Activated CD4-positive, alpha-beta memory T cell treated with anti-CD3 and anti-CD28 coated beads, Interleukin-2, amount 10 ng/mL, durations not matched to agents 7 days and 5 days (primary cell): ENCODE results near the gene RXRG. TPM values are rescaled to one million over a fixed set of nuclear protein-coding genes. Genes with fewer than 3 reads are reported as not detected.
"Not testable (repeated sequence)": the region's sequence is repeated elsewhere in the genome, so short reads cannot be mapped to it uniquely, and the experiment has no call there.

Source experiments
- CTCF ChIA-PET: fragments of 350-600 bp; sonication (Branson Sonifier 250); formaldehyde crosslinking; loops from one replicate; lab custom pipeline; 2021; ENCODE audit warnings: antibody characterized with exemption, inconsistent platforms; lab: Charles Lee
- POLR2A ChIA-PET: fragments of 350-600 bp; sonication (Branson Sonifier 250); formaldehyde crosslinking; loops from one replicate; lab custom pipeline; 2021; ENCODE audit warnings: antibody characterized with exemption; lab: Charles Lee
- DNase-seq: peaks from one replicate; pipeline ENCODE4 v3.0.0-alpha.2; 2020
- H3K27ac Mint-ChIP-seq: one replicate; pipeline ENCODE4 v1.8.0; 2021; ENCODE audit warnings: mild to moderate bottlenecking, mixed read lengths
- H3K27me3 Mint-ChIP-seq: one replicate; pipeline ENCODE4 v1.8.0; 2021; ENCODE audit warnings: mixed read lengths
- H3K36me3 Mint-ChIP-seq: one replicate; pipeline ENCODE4 v1.8.0; 2021; ENCODE audit warnings: low read depth, mixed read lengths
- H3K4me1 Mint-ChIP-seq: one replicate; pipeline ENCODE4 v1.8.0; 2021; ENCODE audit warnings: mixed read lengths
- H3K4me3 Mint-ChIP-seq: one replicate; pipeline ENCODE4 v1.8.0; 2021; ENCODE audit warnings: mild to moderate bottlenecking, mixed read lengths
- H3K9me3 Mint-ChIP-seq: one replicate; pipeline ENCODE4 v1.8.0; 2021; ENCODE audit warnings: mixed read lengths
- total RNA-seq, 2 experiments: library from RNA; stranded (reverse); gene quantifications; one replicate each; pipeline ENCODE4 v1.2.3, GENCODE V29; 2021

The RXRG gene
- total RNA-seq, 2 experiments from 2014 or later = not detected

- no peak overlapping the region for H3K4me3 Mint-ChIP-seq
- H3K27me3 Mint-ChIP-seq = peaks cover 24% of the 10 kb centered on the region
- CTCF ChIA-PET = no interaction called here
- H3K4me1 Mint-ChIP-seq = no peaks in the 10 kb centered on the region
- H3K27ac Mint-ChIP-seq = no peak overlapping the region
- H3K9me3 Mint-ChIP-seq = no peaks in the 10 kb centered on the region
- DNase-seq = no peak
- POLR2A ChIA-PET = no interaction called here
- no peaks in the 10 kb centered on the region for H3K36me3 Mint-ChIP-seq
Observed at GRCh38 chr1:165468253-165468652, 23.3 kb upstream of the RXRG start.

GRCh38 chr1:165467706-165468105, 22.8 kb upstream of the RXRG start:
- no peaks in the 10 kb centered on the region for H3K36me3 Mint-ChIP-seq
- POLR2A ChIA-PET = no interaction called here
- no peaks in the 10 kb centered on the region for H3K4me1 Mint-ChIP-seq
- H3K9me3 Mint-ChIP-seq = no peaks in the 10 kb centered on the region
- no peak overlapping the region for H3K4me3 Mint-ChIP-seq
- peaks cover 24% of the 10 kb centered on the region for H3K27me3 Mint-ChIP-seq
- H3K27ac Mint-ChIP-seq = no peak overlapping the region
- DNase-seq = no peak
- CTCF ChIA-PET = no interaction called here

- ChIA-PET CTCF (interaction anchor here (1.0 kb wide), 1 partner anchor 9 kb away, joined by 3 read pairs; no protein-coding TSS in a partner anchor), POLR2A (no interaction called here)
- Mint-ChIP-seq H3K27ac (no peak overlapping the region), H3K36me3 (no peaks in the 10 kb centered on the region), H3K4me3 (no peak overlapping the region), H3K9me3 (no peaks in the 10 kb centered on the region), H3K4me1 (no peaks in the 10 kb centered on the region), H3K27me3 (peaks cover 21% of the 10 kb centered on the region)
- no peak for DNase-seq
Observed at GRCh38 chr1:165463978-165464377, 19.1 kb upstream of the RXRG start.

GRCh38 chr1:165459683-165460082, 14.8 kb upstream of the RXRG start:
- DNase-seq, POLR2A ChIA-PET, H3K36me3 Mint-ChIP-seq, H3K9me3 Mint-ChIP-seq, H3K27ac Mint-ChIP-seq, H3K4me1 Mint-ChIP-seq, H3K4me3 Mint-ChIP-seq: not testable (repeated sequence)
- CTCF ChIA-PET = interaction anchor here (1.0 kb wide), 1 partner anchor 66 kb away, joined by 3 read pairs; no protein-coding TSS in a partner anchor
- peaks cover 28% of the 10 kb centered on the region for H3K27me3 Mint-ChIP-seq

GRCh38 chr1:165456861-165457260, 11.9 kb upstream of the RXRG start:
- CTCF ChIA-PET = no interaction called here
- H3K27me3 Mint-ChIP-seq = peaks cover 24% of the 10 kb centered on the region

GRCh38 chr1:165456114-165456513, 11.2 kb upstream of the RXRG start:
- CTCF ChIA-PET = interaction anchor here (0.6 kb wide), 1 partner anchor 26 kb away, joined by 3 read pairs; no protein-coding TSS in a partner anchor
- no peak overlapping the region for H3K4me3 Mint-ChIP-seq

More at GRCh38 chr1:165456861-165457260, 11.9 kb upstream of the RXRG start:
- H3K9me3 Mint-ChIP-seq = no peaks in the 10 kb centered on the region
- H3K4me1 Mint-ChIP-seq = no peaks in the 10 kb centered on the region
- no peaks in the 10 kb centered on the region for H3K36me3 Mint-ChIP-seq
- H3K27ac Mint-ChIP-seq = no peak overlapping the region
- no peak for DNase-seq
- POLR2A ChIA-PET = no interaction called here
- H3K4me3 Mint-ChIP-seq = no peak overlapping the region

GRCh38 chr1:165455111-165455510, 10.2 kb upstream of the RXRG start:
- peaks cover 28% of the 10 kb centered on the region for H3K27me3 Mint-ChIP-seq
- DNase-seq = no peak
- H3K9me3 Mint-ChIP-seq = no peaks in the 10 kb centered on the region
- no peak overlapping the region for H3K4me3 Mint-ChIP-seq
- no peaks in the 10 kb centered on the region for H3K36me3 Mint-ChIP-seq
- no peak overlapping the region for H3K27ac Mint-ChIP-seq
- H3K4me1 Mint-ChIP-seq = no peaks in the 10 kb centered on the region
- POLR2A ChIA-PET = no interaction called here
- CTCF ChIA-PET = no interaction called here

More at GRCh38 chr1:165456114-165456513, 11.2 kb upstream of the RXRG start:
- H3K27ac Mint-ChIP-seq = no peak overlapping the region
- H3K36me3 Mint-ChIP-seq = no peaks in the 10 kb centered on the region
- peaks cover 24% of the 10 kb centered on the region for H3K27me3 Mint-ChIP-seq
- H3K4me1 Mint-ChIP-seq = no peaks in the 10 kb centered on the region
- H3K9me3 Mint-ChIP-seq = no peaks in the 10 kb centered on the region
- DNase-seq = no peak
- POLR2A ChIA-PET = interaction anchor here (0.6 kb wide), 1 partner anchor 24 kb away, joined by 3 read pairs; no protein-coding TSS in a partner anchor

- Mint-ChIP-seq H3K4me1 (no peaks in the 10 kb centered on the region), H3K27me3 (peaks cover 27% of the 10 kb centered on the region), H3K36me3 (no peaks in the 10 kb centered on the region), H3K4me3 (no peak overlapping the region), H3K9me3 (no peaks in the 10 kb centered on the region), H3K27ac (no peak overlapping the region)
- DNase-seq = no peak
- POLR2A ChIA-PET = no interaction called here
- CTCF ChIA-PET = no interaction called here
Observed at GRCh38 chr1:165454091-165454610, 9.2 kb upstream of the RXRG start.

- H3K27me3 Mint-ChIP-seq = peaks cover 33% of the 10 kb centered on the region
- CTCF ChIA-PET = no interaction called here
- H3K4me3 Mint-ChIP-seq = no peak overlapping the region
- POLR2A ChIA-PET = no interaction called here
- no peak overlapping the region for H3K27ac Mint-ChIP-seq
- DNase-seq = no peak
- no peaks in the 10 kb centered on the region for H3K36me3 Mint-ChIP-seq
- H3K4me1 Mint-ChIP-seq = no peaks in the 10 kb centered on the region
- no peaks in the 10 kb centered on the region for H3K9me3 Mint-ChIP-seq
Observed at GRCh38 chr1:165452336-165453130, 7.6 kb upstream of the RXRG start.

- Mint-ChIP-seq H3K27me3 (peaks cover 38% of the 10 kb centered on the region), H3K4me1 (no peaks in the 10 kb centered on the region), H3K27ac (no peak overlapping the region), H3K4me3 (no peak overlapping the region), H3K9me3 (no peaks in the 10 kb centered on the region), H3K36me3 (no peaks in the 10 kb centered on the region)
- DNase-seq = no peak
- CTCF ChIA-PET = interaction anchor here (0.7 kb wide), 1 partner anchor 18 kb away, joined by 3 read pairs; no protein-coding TSS in a partner anchor
- POLR2A ChIA-PET = no interaction called here
Observed at GRCh38 chr1:165451691-165452090, 6.8 kb upstream of the RXRG start.

- Mint-ChIP-seq H3K27ac (no peak overlapping the region), H3K4me1 (no peaks in the 10 kb centered on the region), H3K27me3 (peaks cover 27% of the 10 kb centered on the region), H3K9me3 (no peaks in the 10 kb centered on the region), H3K4me3 (no peak overlapping the region), H3K36me3 (no peaks in the 10 kb centered on the region)
- ChIA-PET POLR2A (no interaction called here), CTCF (no interaction called here)
- no peak for DNase-seq
Observed at GRCh38 chr1:165449131-165449530, 4.2 kb upstream of the RXRG start.

- peaks cover 36% of the 10 kb centered on the region for H3K27me3 Mint-ChIP-seq
- H3K4me3 Mint-ChIP-seq = no peak overlapping the region
Observed at GRCh38 chr1:165445388-165445787, 462 bp upstream of the RXRG start.

GRCh38 chr1:165443539-165444311, 1.2 kb downstream of the RXRG start:
- DNase-seq = no peak
- ChIA-PET POLR2A (no interaction called here), CTCF (no interaction called here)
- H3K9me3 Mint-ChIP-seq = no peaks in the 10 kb centered on the region
- H3K27me3 Mint-ChIP-seq = peaks cover 38% of the 10 kb centered on the region
- H3K4me1 Mint-ChIP-seq = peaks cover 3% of the 10 kb centered on the region
- H3K36me3 Mint-ChIP-seq = no peaks in the 10 kb centered on the region
- H3K4me3 Mint-ChIP-seq = no peak overlapping the region
- H3K27ac Mint-ChIP-seq = no peak overlapping the region

More at GRCh38 chr1:165445388-165445787, 462 bp upstream of the RXRG start:
- Mint-ChIP-seq H3K36me3 (no peaks in the 10 kb centered on the region), H3K9me3 (no peaks in the 10 kb centered on the region), H3K4me1 (peaks cover 3% of the 10 kb centered on the region), H3K27ac (no peak overlapping the region)
- POLR2A ChIA-PET = no interaction called here
- CTCF ChIA-PET = no interaction called here
- no peak for DNase-seq
